GM19238 (cell line): Measurements from ENCODE around the gene ABL1.

Experiments
- DNase-seq: peaks from one replicate; pipeline ENCODE4 v3.0.0; 2011; ENCODE audit warnings: low spot score; ENCODE audit not compliant: insufficient read length

ABL1 gene

DNA sequence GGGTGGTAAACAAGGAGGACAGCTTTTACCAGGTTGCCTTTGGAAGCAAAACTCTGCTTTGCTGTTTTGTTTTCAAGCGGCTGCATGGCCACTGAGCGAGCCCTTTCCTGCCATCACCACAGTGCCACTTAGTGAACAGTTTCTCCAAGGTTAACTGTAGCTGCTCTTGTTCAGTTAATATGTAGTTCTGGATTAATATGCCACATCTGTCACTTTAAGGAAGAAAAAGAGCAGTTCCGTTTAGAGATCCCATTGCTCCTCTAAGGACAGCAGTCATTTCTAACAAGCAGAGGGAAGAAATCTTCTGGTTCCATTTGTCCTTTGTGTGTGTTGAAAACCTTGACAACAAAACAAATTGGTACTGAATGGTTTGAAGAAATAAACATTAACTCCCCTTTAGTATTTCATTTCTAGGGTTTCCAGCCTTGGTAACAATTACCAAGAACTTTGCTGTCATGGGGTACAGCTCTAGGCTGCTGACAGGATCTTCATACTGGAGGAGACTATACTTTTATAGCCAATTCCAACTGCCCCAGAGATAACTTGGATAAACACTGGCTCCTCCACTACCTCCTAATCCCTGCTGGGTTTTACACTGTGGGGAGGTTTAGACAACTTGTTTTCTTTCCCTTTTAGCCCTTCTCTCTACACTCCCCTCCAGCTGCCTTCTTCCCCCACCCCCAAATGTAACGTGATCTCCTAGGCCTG, 10.3 kb upstream of the ABL1 start:
- no peak for DNase-seq

GRCh38 chr9:130825351-130825651, 9.8 kb upstream of the ABL1 start:
- no peak for DNase-seq

GRCh38 chr9:130825809-130826208, 9.2 kb upstream of the ABL1 start:
- DNase-seq, result no peak

DNA sequence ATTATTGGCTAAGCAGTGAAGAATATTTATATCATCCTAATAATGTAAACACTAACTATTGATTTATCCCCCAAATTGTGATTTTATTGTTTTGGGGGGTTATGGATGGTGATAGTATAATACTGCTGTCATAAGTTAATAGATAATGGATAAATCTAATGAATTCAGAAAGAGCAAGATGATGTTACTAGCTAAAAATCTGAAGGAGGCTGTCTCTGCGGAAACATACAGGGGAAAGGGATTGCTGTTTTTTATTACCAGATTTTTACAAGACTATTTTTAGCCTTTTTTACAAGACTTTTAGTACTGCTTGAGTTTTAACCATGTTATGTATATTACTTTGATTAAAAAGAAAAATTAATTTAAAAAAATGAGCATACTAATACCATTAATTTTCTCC, 5.3 kb upstream of the ABL1 start:
- no peak for DNase-seq

- no peak for DNase-seq
Measured at GRCh38 chr9:130830231-130830760, 4.8 kb upstream of the ABL1 start.

DNA sequence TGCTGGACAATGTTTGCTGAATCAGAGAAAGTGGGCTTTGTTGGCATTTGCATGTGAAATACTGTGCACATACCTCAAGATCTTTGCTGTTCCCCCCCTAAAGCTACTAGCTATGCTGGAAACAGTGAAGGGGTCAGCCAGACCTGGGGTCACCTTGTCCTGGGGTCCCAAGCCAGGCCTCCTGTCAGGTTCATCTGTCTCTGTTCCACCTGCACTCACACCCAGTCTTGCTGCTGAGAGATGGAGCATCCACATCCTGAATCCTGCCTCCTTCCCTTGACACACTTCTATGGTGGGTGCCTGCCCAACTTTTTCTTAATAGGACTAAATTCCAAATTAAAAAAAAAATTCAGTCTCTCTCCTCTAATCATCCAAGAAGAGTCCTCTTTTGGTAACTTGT, 4.0 kb upstream of the ABL1 start:
- no peak for DNase-seq

GRCh38 chr9:130833031-130833990, 1.7 kb upstream of the ABL1 start:
- no peak for DNase-seq

DNA sequence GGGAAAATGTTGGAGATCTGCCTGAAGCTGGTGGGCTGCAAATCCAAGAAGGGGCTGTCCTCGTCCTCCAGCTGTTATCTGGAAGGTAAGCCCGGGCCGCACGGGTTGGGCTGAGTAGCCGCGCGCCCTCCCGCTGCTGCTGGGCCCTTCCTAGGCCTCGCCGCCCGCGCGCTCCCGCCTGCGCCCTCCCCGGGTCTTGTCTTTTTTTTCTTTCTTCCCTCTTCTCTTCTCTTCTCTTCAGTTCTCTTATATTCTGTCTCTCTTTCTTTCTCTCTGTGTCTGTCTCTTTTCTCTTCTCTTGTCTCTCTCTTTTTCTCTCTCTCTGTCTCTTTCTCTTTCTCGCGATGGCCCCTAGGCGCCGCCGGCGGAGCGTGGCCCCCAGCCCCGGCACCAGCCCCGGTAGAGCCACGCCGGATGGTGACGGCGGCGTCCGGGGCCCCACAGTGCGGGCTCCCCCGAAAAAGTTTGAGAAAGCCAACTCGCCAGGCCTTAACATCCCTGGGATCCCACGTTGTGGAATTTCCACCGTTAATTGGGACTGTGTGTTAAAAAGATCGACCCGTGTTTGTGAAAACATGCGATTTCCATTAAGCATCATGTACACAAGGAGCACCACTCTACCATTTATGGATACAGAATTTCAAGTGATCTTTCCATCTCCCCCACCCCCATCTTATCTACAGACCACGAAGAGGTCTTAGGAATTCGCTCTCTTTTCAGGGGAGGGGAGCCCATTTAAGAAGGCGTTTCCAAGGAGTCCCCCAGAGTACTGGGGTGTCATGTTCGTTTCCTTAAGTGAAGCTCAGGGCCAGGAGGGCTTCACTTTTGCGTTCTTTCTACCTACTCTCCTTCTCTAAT, 616 bp downstream of the ABL1 start:
- peak; percentile 68 for DNase-seq

DNA sequence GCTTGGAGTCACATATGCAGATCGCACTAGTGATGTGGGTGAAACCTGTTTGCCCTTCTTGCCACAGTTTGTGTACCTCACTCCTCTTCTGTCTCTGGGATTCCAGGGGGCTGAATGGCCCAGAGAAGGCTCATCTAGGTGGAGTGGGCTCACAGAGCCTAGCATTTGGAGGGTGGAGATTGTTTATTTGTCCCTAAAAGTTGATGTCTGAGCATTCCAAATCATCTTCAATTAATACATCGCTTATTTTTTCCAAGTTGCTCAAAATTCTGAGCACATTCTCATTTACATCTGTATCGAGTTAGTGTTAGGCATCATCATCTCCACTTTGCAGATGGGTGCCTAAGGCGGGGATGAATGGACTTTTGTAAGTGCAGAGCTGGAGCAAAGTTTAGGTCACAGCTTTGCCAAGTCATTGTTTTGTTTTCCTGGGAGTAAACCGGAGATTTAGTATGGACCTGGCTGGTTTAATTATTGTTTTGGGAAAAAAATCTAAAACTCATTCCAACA, 2.0 kb downstream of the ABL1 start:
- DNase-seq, result no peak

DNA sequence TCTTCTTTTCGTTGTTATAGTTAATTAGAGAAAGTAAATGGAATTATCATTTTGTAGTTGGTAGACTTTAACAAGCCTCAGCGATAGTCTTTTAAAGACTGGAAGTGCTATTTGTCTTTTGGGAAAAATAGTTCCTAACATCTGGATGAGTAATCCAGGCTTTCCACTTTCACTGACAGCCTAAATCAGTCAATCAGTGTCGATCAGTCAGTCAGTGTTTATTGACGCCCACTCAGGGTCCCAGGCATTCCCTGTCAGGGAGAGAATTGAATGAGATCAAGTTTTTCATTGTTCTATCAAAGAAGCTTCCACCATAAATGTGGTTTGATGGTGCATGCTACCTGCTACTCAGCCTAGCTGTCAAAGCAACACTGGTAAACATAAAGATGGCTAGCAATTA, 2.6 kb downstream of the ABL1 start:
- no peak for DNase-seq

DNA sequence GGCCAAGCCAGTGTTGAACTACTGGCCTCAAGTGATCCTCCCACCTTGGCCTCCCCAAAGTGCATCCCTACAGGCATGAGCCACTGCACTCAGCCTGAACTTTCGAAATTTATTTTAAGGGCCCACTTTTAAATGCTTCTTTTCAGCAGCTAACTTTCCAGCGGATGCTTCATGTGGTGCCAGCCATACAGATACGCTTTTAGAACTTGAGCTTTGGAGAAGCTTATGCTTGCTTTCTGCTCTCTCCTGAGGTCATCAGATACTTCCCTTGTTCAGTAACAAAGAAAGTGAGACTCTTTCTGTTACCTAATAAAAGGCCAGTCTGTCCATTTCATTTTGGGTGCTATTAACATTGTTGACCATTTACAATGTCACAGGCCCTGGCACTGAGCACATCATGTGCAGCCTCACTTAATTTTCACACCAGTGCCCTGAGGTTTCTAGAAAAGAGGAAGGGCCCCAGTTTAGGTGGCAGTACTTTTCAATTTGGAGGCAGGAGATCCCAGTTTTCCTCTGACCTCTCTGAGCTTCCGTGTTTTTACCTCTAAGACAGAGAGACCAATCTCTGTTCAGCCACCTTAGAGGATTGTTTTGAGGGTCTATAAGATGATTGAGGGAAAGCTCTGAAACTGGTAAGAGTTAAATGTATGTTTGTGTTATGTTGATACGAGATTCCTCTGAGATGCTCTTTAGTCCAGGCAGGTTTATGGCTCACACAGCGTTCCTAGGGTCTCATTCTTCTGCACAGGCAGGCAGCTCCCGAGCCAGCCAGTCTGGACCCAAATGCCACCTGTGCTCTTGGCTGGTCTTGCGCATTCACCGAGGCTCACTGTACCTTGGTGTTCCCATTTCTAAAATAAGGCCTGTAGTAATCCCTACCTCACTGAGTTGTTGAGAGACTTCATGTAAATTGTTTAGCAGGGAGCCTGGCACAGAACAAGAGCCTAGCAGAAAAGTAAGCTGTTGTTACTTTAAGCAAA, 4.4 kb downstream of the ABL1 start:
- no peak for DNase-seq

DNA sequence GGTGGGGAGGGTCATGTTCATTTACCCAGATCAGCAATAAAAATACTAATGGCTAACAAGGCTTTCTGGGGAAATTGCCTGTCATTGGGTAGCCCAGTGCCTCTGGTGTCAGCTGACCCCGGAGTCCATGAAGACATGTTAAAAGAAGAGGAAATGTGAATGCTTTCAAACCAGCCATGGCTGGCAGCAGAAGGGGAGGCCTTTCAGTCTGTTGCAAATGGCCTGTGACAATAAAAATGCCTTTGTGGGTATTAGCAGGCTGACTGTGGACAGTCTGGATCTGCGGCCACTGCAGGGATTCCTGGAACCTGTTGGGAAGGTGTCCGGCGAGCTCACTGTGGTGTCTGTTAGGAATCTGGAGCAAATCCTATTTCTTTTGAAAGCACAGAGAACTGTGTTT, 7.5 kb downstream of the ABL1 start:
- DNase-seq, result no peak

GRCh38 chr9:130843049-130843908, 8.2 kb downstream of the ABL1 start:
- no peak for DNase-seq

GRCh38 chr9:130844044-130844451, 9.0 kb downstream of the ABL1 start:
- no peak for DNase-seq

DNA sequence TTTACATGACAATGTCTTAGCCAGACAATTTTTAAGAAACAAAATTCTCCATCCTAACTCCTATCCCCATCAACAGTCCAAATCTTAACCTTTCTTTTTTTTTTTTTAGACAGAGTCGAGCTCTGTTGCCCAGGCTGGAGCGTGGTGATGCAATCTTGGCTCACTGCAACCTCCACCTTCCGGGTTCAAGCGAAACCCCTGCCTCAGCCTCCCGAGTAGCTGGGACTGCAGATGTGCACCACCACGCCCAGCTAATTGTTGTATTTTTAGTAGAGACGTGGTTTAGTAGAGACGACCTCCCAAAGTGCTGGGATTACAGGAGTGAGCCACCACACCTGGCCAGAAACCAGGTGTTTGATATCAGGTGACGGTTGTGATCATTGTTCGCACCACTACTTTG, 10.2 kb downstream of the ABL1 start:
- no peak for DNase-seq

DNA sequence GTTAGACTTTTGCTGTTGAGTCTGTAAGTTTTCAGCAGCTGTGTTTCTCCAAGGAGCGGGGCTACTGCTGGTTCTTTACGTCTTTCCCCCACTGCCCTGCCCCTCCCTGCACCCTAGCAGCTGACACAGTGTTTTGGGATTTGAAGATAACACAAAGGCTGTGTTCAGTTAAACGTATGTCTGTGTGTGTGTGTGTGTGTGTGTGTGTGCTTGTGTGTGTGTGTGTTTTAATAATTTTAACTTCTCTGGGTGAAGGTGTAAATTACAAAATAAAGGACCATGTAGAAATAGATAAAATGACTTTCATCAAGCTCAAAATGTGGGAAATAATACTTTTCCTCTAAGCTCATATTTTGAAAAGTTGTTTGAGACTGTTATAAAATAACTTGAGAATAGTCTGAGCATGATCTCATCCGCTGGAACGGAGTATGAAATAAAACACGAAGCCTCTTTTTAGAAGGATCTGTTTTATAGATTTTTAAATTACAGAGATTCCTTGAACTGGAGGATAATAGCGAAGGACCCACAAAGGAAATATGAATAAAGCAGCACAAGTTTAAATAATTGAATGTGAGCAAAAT, 10.9 kb downstream of the ABL1 start:
- DNase-seq, result no peak

DNA sequence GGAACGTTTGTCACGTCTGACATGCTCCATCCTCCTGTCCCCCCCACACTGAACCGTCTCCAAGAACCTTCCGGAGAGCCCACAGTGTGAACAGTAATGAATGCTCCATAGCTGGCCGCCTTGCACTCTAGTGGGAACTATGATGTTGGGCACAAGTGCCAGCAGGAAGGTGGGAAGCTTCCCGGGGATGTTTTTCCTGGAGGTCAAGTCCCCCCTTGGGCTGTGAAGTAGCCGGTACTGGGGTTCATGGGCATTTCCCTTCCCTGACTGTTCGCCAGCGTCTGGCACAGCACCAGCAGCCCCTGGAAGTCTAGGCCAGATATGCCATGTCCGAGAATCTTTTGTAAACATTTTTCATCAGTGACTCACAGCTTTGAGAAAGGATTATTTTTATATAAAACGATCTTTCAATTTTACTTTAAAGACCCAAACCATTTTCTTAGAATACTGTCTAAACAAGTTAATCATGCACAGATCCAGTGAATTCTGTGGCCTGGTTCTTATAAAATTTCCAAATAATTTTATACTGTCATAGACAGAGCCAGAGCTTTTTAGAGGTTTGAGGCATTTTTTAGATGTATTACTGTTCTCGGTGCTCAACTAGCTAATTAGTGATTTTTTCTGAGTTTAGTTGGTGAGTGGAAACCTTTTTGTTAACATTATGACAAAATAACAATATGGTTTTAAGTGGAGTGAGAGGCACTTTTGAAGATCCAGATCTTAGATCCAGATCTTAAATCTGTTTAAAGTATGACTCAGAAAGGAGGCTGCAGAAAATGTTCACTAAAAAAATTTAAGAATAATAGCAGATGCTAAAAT, 11.6 kb downstream of the ABL1 start:
- DNase-seq, result no peak
